ENCODE data around the gene GRAMD4. TPM values are rescaled to one million over a fixed set of nuclear protein-coding genes. Genes with fewer than 3 reads are reported as not detected.
A peak's percentile ranks its signal among the peaks of the same experiment; 100 is the strongest.

Gene GRAMD4
- total and polyA plus RNA-seq, 12 donors: 15.0 to 241 (median 79.4) TPM

GRCh38 chr22:46583571-46583970 lies 36.6 kb upstream of the GRAMD4 start:
- Histone ChIP-seq H3K4me3 (no peak overlapping the region), H3K27me3 (no peaks in the 10 kb centered on the region), H3K4me1 (replicated peaks in 1 of 2) (peaks cover 2 to 18% of the 10 kb centered on the region in 2 donors), H3K36me3 (replicated peaks in 1 of 2) (no peaks in the 10 kb centered on the region), H3K27ac (no peak overlapping the region), H3K9me3 (replicated peaks in 1 of 3) (no peaks in the 10 kb centered on the region)
- peak in 2 of 7 donors; percentile 3 to 10 for DNase-seq
- WGBS, 4 donors: 92 to 98% (median 96%) methylated on average over 7 to 11 of the region's 11 CpGs
- intact Hi-C loops (cut with DNase I): no loop called here
- TF ChIP-seq POLR2A (IDR thresholded peaks at IDR 0.05): no peak
- TF ChIP-seq, protein P1, sequence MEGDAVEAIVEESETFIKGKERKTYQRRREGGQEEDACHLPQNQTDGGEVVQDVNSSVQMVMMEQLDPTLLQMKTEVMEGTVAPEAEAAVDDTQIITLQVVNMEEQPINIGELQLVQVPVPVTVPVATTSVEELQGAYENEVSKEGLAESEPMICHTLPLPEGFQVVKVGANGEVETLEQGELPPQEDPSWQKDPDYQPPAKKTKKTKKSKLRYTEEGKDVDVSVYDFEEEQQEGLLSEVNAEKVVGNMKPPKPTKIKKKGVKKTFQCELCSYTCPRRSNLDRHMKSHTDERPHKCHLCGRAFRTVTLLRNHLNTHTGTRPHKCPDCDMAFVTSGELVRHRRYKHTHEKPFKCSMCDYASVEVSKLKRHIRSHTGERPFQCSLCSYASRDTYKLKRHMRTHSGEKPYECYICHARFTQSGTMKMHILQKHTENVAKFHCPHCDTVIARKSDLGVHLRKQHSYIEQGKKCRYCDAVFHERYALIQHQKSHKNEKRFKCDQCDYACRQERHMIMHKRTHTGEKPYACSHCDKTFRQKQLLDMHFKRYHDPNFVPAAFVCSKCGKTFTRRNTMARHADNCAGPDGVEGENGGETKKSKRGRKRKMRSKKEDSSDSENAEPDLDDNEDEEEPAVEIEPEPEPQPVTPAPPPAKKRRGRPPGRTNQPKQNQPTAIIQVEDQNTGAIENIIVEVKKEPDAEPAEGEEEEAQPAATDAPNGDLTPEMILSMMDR (IDR thresholded peaks at IDR 0.05): no peak

GRCh38 chr22:46584081-46584921 lies 35.9 kb upstream of the GRAMD4 start:
- DNase-seq: peak in 1 of 7 donors; percentile 5

DNA sequence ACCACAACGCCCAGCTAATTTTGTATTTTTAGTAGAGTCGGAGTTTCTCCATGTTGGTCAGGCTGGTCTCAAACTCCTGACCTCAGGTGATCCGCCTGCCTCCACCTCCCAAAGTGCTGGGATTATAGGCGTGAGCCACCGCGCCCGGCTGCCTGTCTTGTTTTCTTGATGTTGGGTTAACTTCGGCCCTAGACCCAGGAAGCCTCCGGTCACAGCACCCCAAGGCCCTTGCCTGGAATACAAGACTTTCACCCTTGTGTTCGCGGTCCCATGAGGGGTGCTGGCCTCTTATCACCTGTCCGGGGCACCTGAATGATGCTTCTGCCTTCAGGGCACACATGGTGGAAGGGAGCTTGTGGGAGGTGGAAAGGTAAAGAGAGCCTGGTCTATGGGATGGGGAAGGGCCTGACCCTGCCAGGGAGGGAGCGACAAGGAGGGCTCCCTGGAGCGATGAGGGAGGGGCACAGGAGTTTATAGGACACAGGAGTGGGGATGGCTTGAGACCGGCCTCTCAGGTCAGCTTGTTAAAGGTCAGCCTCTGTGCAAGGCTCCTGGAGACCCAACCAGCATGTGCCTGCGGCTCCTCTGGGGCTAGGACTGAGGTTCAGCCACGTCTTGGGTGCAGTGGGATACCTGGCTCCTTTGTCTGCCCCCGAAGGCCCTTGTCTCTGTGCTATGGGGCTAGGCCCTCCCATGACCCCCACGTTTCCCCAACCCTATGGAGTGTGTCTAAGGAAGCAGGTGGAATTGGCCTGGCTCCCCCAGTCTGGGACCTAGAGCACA lies 34.7 kb upstream of the GRAMD4 start:
- H3K4me1 ChIP-seq (replicated peaks in 1 of 2): peaks cover 0 to 9% of the 10 kb centered on the region in 2 donors
- 92 to 96% (median 93%) methylated on average over 16 to 19 of the region's 19 CpGs for WGBS, 4 donors

More at GRCh38 chr22:46584081-46584921, 35.9 kb upstream of the GRAMD4 start:
- 81 to 89% (median 86%) methylated on average over 35 to 43 of the region's 43 CpGs for WGBS, 4 donors
- TF ChIP-seq, protein P1 (IDR thresholded peaks at IDR 0.05): no peak
- TF ChIP-seq POLR2A (IDR thresholded peaks at IDR 0.05): no peak
- H3K9me3 ChIP-seq (replicated peaks in 1 of 3): no peaks in the 10 kb centered on the region
- no peaks in the 10 kb centered on the region for H3K27me3 ChIP-seq
- intact Hi-C loops (cut with DNase I): no loop called here
- no peak overlapping the region for H3K4me3 ChIP-seq
- peaks cover 0 to 11% of the 10 kb centered on the region in 2 donors for H3K4me1 ChIP-seq (replicated peaks in 1 of 2)
- no peaks in the 10 kb centered on the region for H3K36me3 ChIP-seq (replicated peaks in 1 of 2)
- H3K27ac ChIP-seq: no peak overlapping the region

More for the DNA sequence above, 34.7 kb upstream of the GRAMD4 start:
- intact Hi-C loops (cut with DNase I): no loop called here
- TF ChIP-seq, protein P1 (IDR thresholded peaks at IDR 0.05): no peak
- no peak for TF ChIP-seq POLR2A (IDR thresholded peaks at IDR 0.05)
- Histone ChIP-seq H3K27me3 (no peaks in the 10 kb centered on the region), H3K36me3 (replicated peaks in 1 of 2) (no peaks in the 10 kb centered on the region), H3K27ac (no peak overlapping the region), H3K4me3 (no peak overlapping the region), H3K9me3 (replicated peaks in 1 of 3) (no peaks in the 10 kb centered on the region)
- DNase-seq: no peak
